Breast epithelium (tissue), 3 donors: Measurements from ENCODE around the gene ASB11.

Experiments used
- POLR2AphosphoS5 ChIP-seq, 3 donors: sonication (generic); formaldehyde crosslinking; IDR thresholded peaks; one replicate each; pipeline ENCODE4 v1.6.1; 2017; ENCODE audit warnings: antibody characterized with exemption in 3 of 3
- TF ChIP-seq, protein P1 (sequence below), 3 donors: fragments of 450-650 bp; IDR thresholded peaks; one replicate each; pipeline ENCODE4 v1.5.1; 2016 to 2017; ENCODE audit warnings: antibody characterized with exemption in 3 of 3, mild to moderate bottlenecking in 3 of 3, moderate library complexity in 3 of 3

DNA sequence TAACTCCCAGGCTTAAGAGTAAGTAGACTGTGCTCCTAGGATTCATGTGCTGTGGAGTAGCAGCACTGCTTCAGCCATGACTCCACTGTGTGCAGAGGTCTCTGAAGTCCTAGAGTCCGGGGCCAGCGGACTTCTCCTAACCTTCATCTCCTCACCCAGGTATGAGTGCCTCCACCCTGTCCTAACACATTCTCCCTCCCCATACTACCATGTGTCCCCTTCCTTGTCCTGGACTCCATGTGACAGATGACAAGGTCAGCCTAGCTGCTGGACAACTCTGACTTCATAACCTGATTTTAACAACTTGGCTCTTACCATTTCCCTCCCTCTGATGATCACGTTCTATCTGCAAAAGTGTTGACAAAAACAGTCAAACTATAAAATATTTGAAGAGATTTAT, 16.7 kb downstream of the ASB11 start:
- TF ChIP-seq, protein P1, sequence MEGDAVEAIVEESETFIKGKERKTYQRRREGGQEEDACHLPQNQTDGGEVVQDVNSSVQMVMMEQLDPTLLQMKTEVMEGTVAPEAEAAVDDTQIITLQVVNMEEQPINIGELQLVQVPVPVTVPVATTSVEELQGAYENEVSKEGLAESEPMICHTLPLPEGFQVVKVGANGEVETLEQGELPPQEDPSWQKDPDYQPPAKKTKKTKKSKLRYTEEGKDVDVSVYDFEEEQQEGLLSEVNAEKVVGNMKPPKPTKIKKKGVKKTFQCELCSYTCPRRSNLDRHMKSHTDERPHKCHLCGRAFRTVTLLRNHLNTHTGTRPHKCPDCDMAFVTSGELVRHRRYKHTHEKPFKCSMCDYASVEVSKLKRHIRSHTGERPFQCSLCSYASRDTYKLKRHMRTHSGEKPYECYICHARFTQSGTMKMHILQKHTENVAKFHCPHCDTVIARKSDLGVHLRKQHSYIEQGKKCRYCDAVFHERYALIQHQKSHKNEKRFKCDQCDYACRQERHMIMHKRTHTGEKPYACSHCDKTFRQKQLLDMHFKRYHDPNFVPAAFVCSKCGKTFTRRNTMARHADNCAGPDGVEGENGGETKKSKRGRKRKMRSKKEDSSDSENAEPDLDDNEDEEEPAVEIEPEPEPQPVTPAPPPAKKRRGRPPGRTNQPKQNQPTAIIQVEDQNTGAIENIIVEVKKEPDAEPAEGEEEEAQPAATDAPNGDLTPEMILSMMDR (IDR thresholded peaks at IDR 0.05), result no peak
- no peak for TF ChIP-seq POLR2AphosphoS5 (IDR thresholded peaks at IDR 0.05)
